GM18519 (cell line): Measurements from ENCODE around the gene GNG10.
"Not testable (repeated sequence)": the region's sequence is repeated elsewhere in the genome, so short reads cannot be mapped to it uniquely, and the experiment has no call there.

ENCODE experiments used
- ATAC-seq: cut with Tn5 transposase; IDR thresholded peaks from one replicate; pipeline ENCODE4 v1.9.1; 2021; ENCODE audit warnings: mild to moderate bottlenecking, moderate library complexity; ENCODE audit not compliant: unreplicated experiment, low FRiP score

GNG10 gene

DNA sequence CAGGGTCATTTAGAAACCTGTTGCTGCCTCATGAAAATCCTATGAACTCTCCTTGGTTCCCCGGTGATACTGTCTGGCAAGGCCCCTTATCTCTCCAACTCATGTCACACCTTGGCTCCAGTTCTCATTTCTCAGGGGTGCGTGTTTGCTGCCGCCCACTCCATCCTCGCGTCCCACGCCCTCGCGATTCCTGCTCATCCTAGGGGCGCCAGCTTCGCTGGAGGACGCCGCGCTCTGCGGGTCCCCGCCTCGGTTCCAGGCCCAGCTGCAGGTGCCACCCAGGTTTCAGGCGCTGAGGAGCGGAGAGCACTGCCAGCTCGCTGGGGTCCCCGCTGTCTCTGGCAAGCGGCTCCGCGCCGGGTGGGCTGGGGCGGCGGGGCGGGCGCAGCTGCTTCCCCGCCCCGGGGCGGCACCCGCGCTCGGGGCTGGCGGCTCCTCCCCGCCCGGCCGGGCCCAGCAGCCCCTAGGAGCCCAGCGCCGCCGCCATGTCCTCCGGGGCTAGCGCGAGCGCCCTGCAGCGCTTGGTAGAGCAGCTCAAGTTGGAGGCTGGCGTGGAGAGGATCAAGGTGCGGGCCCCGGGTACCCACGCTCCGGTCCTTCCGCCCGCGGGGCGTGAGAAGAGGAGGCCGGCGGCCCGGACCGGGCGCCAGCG is at the start of gene GNG10:
Gene GNG10 (plus strand): TSS at position 456 of the 652 bp plus-strand sequence. CDS start 30 bp downstream, at position 486.
- peak; percentile 69 for ATAC-seq

DNA sequence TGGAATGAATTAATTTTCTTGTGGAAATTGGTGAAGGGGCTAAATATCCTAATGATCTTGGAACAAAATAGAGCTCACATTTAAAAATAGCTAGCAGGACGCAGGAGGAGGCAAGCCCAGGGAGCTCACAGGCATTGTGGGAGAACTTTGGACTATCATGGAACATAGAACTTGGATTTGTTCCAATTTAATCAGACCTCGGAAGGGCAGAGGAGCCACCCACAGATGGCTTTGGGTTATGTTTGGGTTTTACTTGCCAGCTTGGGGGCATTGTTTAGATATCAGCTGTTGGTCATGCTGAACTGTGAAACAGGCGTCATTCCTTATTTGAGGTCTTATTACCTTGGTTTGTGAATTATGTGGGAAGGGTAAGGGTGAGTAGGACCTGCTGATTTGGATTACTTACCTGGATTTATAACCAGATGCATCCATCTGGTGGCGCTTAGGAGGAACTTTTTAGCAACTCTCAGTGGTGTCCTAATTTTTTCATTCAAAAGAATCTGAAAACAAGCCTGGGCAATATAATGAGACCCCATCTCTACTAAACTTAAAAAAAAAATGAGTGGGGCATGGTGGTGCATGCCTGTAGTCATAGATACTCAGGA is 47.9 kb upstream of the GNG10 start:
- ATAC-seq, result no peak

DNA sequence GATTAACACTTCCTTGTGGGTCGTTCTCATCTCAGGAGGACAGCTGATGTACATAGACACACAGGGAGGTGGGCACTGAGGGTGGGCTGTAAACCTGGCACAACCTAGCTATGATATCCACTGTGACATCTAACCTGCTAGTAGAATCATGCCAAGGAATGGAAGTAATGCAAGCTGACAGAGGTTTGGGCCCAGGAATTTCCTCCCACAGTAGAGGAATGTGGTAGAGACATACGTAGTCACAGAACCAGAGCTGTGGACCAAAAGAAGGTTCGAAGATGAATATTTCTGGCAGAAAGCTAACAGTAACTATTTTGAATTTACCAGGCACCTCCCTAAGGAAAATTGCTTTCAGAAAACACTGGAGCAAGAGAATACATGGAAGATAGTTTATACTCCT is 45.5 kb upstream of the GNG10 start:
- no peak for ATAC-seq

DNA sequence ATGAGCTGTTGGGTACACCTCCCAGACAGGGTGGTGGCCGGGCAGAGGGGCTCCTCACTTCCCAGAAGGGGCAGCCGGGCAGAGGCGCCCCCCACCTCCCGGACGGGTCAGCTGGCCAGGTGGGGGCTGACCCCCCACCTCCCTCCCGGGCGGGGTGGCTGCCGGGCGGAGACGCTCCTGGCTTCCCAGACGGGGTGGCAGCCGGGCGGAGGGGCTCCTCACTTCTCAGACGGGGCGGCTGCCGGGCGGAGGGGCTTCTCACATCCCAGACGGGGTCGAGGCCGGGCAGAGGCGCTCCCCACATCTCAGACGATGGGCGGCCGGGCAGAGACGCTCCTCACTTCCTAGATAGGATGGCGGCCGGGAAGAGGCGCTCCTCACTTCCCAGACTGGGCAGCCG is 44.1 kb upstream of the GNG10 start:
- not testable (repeated sequence) for ATAC-seq

DNA sequence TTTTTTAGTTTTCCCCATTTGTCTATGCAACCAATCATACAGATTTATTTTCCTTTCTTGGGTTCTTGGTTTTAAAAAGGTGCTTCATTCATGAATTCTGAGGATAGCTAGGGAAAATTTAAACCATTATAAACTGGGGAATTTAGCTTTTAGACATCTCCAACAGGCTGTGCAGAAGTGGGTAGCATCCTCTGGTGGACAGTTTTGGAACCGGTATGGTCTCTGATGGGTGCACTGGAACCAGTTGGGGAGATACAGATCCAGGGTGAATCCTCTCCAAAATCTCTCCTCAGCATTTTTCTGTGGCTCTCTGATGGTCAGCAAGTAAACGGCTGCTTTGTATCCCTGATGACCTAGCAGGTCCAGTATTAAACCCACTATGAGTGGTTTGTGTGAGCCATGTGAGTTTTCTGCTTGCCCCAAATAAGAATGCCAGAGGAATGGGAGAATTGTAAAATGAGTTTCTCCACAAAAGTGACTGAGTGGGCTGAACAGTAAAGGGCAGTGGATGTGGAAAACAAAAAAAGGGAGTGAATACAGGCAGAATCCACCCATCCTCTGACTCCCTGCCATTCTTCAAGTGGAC is 39.4 kb upstream of the GNG10 start:
- no peak for ATAC-seq

DNA sequence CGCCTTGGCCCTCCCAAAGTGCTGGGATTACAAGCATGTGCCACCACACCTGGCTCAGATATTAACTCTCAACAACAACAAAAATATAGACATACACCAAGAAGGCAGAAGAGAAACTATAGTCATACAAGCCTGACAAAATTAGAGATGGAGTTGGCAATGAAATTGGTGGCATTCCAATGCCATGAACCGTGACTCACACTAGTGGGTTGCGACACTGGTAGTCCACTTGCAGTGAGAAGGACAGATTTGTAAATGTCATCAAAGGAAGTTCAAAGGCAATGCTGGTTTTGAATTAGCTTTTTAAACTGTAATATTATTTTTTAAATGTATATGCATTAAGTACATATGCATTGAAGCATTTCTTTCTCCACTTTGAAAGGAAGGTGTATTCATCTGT is 38.8 kb upstream of the GNG10 start:
- ATAC-seq, result no peak

DNA sequence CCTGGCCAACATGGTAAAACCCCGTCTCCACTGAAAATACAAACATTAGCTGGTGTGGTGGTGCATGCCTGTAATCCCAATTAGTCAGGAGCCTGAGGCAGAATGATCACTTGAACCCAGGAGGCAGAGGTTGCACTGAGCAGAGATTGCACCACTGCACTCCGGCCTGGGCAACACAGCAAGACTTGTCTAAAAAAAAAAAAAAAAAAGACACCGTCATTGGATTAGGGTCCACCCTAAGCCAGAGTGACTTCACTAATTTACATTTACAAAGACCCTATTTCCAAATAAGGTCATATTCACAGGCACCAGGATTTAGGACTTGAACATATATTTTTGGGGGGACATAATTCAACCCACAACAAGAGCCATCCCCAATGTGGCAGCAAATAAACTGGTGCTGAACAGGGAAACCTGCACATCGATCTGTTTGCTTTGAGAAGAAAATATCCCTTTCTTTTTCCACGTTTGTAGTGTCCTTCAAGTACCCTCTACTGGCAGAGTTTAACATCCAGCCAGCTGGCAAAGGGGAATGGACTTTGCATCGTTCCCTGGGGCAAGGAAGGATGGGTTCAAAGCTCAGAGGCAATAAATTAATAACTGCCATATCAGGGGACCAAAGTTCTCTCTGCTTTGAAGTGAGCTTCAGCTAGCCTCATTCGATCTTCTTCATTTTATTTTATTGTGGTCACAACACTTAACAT is 34.0 kb upstream of the GNG10 start:
- ATAC-seq, result no peak

DNA sequence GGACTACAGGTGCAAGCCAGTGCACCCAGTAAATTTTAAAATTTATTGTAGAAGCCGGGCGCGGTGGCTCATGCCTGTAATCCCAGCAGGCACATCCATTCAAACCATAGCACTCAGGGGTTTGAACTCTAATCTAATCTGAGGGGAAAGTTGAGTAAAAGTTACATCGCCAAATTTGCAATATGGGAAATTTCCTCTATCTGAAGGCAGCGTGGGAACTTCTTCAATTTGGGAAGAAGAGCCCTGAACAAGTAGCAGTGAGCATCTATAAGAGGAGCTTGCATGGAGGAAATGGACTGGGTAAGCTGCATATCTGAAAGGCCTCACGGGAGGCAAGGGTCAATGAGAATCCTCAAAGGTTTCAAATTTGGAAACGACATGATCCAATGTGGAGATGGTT is 33.0 kb upstream of the GNG10 start:
- ATAC-seq, result no peak

DNA sequence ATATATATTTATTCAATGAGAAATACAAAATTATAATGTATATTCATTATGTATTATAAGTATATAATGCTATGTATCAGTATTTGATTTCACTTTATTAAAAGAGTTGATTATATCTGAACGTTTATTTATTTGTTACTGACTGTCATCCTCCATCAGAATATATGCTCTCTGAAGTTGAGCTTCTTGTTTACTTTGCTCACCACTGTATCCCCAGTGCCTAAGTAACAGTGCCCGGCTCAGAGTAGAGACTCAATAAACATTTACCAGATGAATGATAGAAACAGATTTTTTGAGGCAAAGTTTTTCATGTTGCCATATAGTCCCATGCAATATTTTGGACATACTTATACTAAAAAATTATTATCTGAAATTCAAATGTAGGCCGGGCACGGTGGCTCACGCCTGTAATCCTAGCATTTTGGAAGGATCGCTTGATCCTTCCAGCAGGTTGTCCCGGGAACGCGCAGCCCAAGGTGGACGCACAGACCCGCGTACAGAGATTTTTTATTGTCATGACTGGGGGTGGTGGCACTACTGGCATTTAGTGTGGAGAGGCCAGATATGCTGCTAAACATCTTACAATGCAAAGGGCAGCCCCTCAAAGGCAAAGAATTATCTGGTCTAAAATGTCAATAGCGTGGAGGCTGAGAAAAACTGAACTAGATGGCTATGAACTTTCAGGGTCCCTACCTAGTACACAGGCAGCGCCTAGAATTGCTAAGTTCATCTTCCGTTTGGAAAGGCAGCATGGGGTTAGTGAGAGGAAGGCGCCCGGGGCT is 31.0 kb upstream of the GNG10 start:
- ATAC-seq, result peak; percentile 12

DNA sequence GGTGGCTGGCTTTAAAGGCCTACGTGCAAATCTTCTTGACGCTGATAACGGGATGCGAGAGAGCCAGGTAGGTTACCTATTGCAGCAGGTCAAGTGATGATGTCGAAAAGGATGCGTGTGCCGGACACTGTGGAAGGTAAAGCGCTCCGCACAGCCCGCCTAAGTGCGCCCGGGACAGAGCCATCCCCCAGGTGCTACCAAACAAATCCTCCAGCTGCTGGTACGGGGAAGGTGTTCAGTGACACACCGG is 30.5 kb upstream of the GNG10 start:
- ATAC-seq, result no peak

DNA sequence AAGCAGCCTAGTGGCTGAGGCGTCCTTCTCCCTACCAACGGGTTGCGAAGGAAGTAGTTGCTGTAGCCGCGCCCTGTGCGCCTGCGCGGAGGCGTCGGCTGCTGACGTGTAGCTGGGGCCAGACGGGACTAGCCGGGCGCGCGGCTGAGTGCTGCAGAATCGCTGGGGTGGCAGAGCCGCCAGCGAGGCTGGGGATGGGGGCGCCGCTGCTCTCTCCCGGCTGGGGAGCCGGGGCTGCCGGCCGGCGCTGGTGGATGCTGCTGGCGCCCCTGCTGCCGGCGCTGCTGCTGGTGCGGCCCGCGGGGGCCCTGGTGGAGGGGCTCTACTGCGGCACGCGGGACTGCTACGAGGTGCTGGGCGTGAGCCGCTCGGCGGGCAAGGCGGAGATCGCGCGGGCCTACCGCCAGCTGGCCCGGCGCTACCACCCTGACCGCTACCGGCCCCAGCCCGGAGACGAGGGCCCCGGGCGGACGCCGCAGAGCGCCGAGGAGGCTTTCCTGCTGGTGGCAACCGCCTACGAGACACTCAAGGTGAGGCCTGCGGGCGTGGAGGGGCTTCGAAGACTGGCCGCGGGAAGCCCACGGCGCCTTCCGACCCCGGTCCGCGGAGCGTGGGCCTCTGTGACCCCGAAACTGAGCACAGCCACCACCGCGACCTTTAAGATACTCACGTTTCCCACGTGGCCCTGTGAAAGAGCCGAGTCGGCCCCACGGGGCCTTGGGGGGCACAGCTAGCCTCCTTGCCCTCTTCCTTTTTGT is 30.0 kb upstream of the GNG10 start, which contains the start of gene DNAJC25:
Gene DNAJC25 (plus strand): TSS at position 121 of the 758 bp plus-strand sequence. CDS start 74 bp downstream, at position 195.
- ATAC-seq, result peak; percentile 95

DNA sequence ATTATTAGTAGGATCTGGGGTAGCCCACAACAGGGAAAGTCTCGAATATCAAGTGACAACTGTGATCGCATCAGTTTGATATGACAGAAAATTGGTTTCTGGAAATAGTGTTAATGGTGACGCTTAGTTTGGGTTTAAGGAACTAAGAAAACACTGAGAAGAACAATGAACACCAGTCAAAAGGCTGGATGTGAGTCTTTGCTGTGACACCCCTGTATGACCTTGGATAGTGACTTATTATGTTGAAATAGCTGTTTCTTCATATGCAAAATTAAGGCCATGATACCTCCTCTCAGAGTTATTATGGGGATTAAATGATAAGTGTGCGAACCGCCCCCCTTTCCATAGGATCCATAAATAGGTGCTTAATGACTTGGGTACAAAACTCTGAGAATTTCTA is 29.3 kb upstream of the GNG10 start:
- no peak for ATAC-seq

DNA sequence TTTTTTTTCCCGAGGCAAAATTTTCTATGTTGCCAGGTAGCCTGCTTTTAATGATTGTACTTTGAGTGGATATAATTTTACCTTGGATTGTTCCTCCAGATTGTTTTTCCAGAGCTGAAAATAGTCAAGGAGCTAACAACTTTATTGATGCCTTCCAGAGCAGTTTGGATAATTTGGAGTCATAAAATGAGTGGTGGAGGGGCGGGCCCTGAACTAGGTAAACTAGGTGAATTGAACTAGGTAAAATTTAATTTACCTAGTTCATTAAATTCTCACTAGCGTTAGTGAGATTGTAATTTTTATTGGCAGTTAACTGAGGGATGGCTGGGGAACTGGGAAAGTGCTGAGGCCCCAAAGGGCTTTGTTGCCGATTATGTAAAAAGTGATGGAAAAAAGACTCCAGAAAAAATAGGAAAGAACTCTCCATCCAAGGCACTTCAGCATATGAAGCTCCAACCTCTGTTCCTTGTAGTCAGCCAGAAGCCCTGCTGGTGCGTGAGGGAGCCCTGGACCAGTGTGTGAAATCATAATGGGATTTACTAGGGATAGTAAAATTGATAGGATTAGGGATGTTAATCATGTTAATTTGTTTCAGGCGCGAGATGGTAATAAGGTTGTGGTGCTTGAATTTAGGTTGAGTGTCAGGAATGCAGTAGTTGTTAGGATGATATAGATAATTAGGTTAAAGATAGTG is 28.6 kb upstream of the GNG10 start:
- no peak for ATAC-seq

DNA sequence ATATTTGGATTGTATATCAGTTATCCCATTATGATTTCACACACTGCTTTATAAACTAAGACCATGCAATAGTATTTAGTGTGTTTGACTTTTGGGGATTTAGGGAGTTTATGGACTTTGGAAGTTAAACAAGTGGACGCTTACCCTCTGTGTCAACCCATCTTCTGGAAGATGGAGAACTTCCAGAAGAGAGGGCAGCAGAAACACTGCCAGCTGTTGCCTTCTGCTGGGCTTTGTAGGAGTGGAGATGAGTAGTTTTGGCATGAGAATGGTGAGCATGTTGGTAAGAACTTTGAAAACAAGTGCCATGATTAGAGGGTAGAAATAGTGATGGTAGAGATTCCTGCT is 28.0 kb upstream of the GNG10 start:
- no peak for ATAC-seq

DNA sequence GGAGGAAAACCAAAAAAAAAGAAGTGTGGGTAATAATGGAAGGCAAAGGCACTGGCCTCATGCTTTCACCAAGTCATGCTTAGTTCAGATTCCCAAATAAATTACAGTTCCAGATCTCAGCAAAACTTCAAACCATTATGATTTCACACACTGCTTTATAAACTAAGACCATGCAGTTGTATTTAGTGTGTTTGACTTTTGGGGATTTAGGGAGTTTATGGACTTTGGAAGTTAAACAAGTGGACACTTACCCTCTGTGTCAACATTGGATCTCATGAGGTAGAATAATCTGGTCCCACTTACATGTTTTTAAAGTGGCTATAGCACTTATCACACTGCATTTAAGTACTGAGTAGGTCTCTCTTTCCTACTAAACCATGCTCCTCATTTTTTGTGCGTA is 26.5 kb upstream of the GNG10 start:
- no peak for ATAC-seq

DNA sequence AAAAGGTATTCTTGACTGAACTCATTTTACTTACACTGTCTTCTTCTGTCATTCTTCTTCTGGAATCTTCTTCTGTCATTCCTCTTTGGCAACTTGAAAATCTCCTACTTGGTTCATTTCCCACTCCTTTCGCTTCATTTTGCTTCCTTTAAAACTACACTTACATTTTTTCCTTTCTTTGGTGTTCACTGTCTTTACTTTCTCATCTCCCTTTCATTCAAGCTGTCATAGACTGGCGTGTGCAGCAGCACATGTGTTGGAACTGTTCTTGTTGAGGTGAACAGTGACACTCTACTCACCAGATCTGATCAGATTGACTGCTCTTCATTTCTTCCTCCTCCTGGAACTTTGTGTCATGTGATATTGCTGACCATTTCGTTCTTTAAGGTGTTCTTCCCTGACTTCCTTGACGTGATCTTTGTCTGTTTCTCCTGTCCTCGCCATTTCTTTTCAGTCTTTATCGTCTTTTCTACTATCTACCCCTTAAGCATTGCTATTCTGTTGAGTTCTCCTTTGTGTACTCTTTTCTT is 23.9 kb upstream of the GNG10 start:
- ATAC-seq, result no peak

DNA sequence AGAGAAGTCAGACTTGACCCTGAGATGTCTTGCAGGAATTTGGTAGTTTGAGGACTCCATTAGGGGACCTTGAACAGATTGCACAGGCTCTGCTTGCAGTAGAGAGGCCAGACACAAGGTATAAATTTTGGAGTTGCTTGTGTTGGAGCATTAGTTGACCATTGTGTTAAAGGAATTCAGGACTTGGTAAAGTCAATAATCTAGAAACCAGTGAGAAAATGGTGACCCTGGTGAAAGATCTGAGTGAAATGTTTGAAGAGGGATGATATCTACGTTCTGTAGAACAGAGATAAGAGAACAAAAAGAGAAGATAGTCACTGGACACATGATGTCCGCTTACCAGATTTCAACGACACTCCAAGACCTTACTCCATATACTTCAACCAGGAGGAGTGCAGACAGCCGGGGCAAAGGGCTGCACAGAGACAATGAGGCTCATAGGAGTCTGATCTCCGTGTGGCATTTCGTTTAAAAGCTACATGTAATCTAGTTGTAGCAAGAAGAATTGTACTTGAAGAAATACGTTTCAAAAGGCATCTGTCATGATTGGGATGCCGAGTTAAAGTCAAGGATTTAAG is 17.1 kb upstream of the GNG10 start:
- ATAC-seq, result no peak

DNA sequence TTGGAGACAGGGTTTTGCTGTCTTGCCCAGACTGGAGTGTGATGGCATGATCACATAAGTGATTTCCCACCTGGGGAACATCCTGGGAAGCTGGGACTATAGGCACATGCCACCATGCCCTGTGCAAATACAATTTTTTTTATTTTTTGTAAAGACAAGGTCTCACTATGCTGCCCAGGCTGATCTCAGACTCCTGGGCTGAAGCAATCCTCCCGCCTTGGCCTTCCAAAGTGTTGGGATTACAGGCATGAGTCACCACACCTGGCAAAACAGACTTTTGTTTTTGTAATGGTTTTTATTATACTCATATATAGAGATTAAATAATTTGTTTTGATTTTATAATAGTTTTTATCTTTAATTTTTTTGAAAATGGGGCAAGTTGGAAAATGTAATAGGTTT is 15.6 kb upstream of the GNG10 start:
- no peak for ATAC-seq

DNA sequence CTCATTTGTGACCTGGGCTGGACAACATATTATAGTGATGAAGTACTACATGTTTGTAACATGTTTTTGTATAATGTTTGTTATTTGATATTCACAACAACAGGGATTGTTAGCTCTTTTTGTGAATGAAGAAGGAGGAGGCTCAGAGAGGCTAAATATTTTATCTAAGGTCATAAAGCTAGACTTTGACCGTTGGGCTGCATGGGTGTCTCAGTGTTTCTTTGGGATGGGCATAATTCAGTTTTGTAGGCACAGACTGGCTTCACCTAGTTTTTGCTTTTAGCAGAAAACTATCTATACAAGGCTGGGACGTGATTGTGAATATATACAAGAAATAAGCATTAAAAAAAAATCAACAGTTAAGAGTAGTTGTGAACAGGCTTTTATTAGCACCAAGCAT is 15.0 kb upstream of the GNG10 start:
- ATAC-seq, result no peak
